ENCODE data around the gene CSF1R. TPM values are rescaled to one million over a fixed set of nuclear protein-coding genes. Genes with fewer than 3 reads are reported as not detected.

The CSF1R gene
- total and polyA plus RNA-seq, 2 of the 4 experiments (the other 2 are of a cell fraction): 0.14 to 0.36 TPM

- H3K14ac ChIP-seq (replicated peaks; ENCODE audit: low read depth, low read length): peak overlapping the region; percentile 44; the same call in 1 of the 2 replicates
- peaks cover 33% of the 10 kb centered on the region for H3K9me1 ChIP-seq (ENCODE audit: insufficient read depth, low read length)
- no peak overlapping the region for H3K9ac ChIP-seq (ENCODE audit: low read depth, low read length)
- CTCF ChIA-PET: no interaction called here
- ATAC-seq (ENCODE audit: low read depth) (no peak), DNase-seq (no peak)
- H3K18ac ChIP-seq (ENCODE audit: low read depth, low read length): no peak overlapping the region
- peak overlapping the region; percentile 38 for H2BK120ac ChIP-seq (ENCODE audit: low read depth, low read length)
- H2BK5ac ChIP-seq (ENCODE audit: low read depth, low read length, poor library complexity, severe bottlenecking): peak overlapping the region; percentile 98
- no peak overlapping the region; the same call in 1 of the 2 replicates for H3K27ac ChIP-seq (ENCODE audit: insufficient read depth, low read length)
- H2BK15ac ChIP-seq (ENCODE audit: low read depth, low read length): peak overlapping the region; percentile 32; the same call in 1 of the 3 replicates
- POLR2A ChIA-PET (ENCODE audit: unreplicated experiment): interaction anchor here (0.6 kb wide), 1 partner anchor 95 kb away, joined by 3 read pairs; no protein-coding TSS in a partner anchor
- peaks cover 59% of the 10 kb centered on the region for H3K4me1 ChIP-seq (ENCODE audit: control insufficient read depth, insufficient read depth, low read length)
- H3K9me3 ChIP-seq (ENCODE audit: control insufficient read depth, insufficient read depth, low read length): no peaks in the 10 kb centered on the region
- H3K36me3 ChIP-seq (ENCODE audit: control insufficient read depth, insufficient read depth, low read length): peaks cover 80% of the 10 kb centered on the region
- BruUV-seq (replicated peaks): no TSS peak
- H3K27me3 ChIP-seq (ENCODE audit: control insufficient read depth, insufficient read depth, low read length): no peaks in the 10 kb centered on the region
- intact Hi-C loops (cut with micrococcal nuclease): no loop called here
- peak overlapping the region; percentile 3 for H2AFZ ChIP-seq (replicated peaks; ENCODE audit: low read length, poor library complexity)
- H3K79me1 ChIP-seq (ENCODE audit: low read depth in 1 of 2, low read length in 2 of 2): peaks cover 44 to 95% of the 10 kb centered on the region in 2 experiments
- peak overlapping the region; percentile 46; the same call in 1 of the 2 replicates for H3K23ac ChIP-seq (ENCODE audit: low read depth, low read length)
- peak overlapping the region; percentile 89 for H2AK5ac ChIP-seq (ENCODE audit: low read depth, low read length)
- no peaks in the 10 kb centered on the region for H4K20me1 ChIP-seq (ENCODE audit: insufficient read depth, low read length)
- H4K8ac ChIP-seq (ENCODE audit: low read depth in 2 of 2, low read length in 2 of 2): peak overlapping the region in 1 of 2 experiments; percentile 79; a peak in 3 of 4 replicates
- H2AK9ac ChIP-seq (replicated peaks; ENCODE audit: low read depth, low read length, poor library complexity): peak overlapping the region; percentile 30
- H3K56ac ChIP-seq (ENCODE audit: extremely low read depth, insufficient read depth, low read length): no peak overlapping the region
- peak overlapping the region; percentile 20; the same call in 1 of the 2 replicates for H4K91ac ChIP-seq (ENCODE audit: insufficient read depth, low read depth, low read length)
- no peak overlapping the region for H4K5ac ChIP-seq (ENCODE audit: low read depth, low read length)
- no peak for TF ChIP-seq CHD1 (IDR thresholded peaks at IDR 0.05; ENCODE audit: low read depth, low read length)
- no peak for TF ChIP-seq SMC3 (IDR thresholded peaks at IDR 0.05; ENCODE audit: low read depth, low read length)
- TF ChIP-seq MAZ (IDR thresholded peaks at IDR 0.05; ENCODE audit: borderline replicate concordance, low read depth, low read length): no peak
- no peak for TF ChIP-seq FOS (IDR thresholded peaks at IDR 0.05; ENCODE audit: low read depth, low read length)
- no peak for TF ChIP-seq RFX5 (IDR thresholded peaks at IDR 0.05; ENCODE audit: low read depth, low read length)
- no peak overlapping the region for H3K4me3 ChIP-seq (ENCODE audit: insufficient read depth, low read depth, low read length)
- H2BK20ac ChIP-seq (ENCODE audit: low read depth, low read length): no peak overlapping the region
- dilution Hi-C loops (cut with HindIII; ENCODE audit: low sequenced_read_pairs, unreplicated experiment): no loop called here
- peak overlapping the region; percentile 100 for H3K4ac ChIP-seq (ENCODE audit: low read depth, low read length)
- WGBS, 2 experiments (ENCODE audit: extremely low coverage in 2 of 2, insufficient read length in 1 of 2): 73% methylated on average over 3 of the region's 16 CpGs; no CpG with 5 or more reads in 1 of the 2 experiments
- no peak overlapping the region for H3K4me2 ChIP-seq (ENCODE audit: low read depth, low read length)
- in situ Hi-C loops (cut with MboI; ENCODE audit: low sequenced_read_pairs): no loop called here
Measured at GRCh38 chr5:150133581-150134197, 47.3 kb upstream of the CSF1R start.
